HG03442 (cell line): ENCODE results near the gene DPP3.

Experiments
- ATAC-seq: cut with Tn5 transposase; IDR thresholded peaks from one replicate; pipeline ENCODE4 v1.9.1; 2021; ENCODE audit warnings: mild to moderate bottlenecking, moderate library complexity; ENCODE audit not compliant: unreplicated experiment

DPP3 gene

DNA sequence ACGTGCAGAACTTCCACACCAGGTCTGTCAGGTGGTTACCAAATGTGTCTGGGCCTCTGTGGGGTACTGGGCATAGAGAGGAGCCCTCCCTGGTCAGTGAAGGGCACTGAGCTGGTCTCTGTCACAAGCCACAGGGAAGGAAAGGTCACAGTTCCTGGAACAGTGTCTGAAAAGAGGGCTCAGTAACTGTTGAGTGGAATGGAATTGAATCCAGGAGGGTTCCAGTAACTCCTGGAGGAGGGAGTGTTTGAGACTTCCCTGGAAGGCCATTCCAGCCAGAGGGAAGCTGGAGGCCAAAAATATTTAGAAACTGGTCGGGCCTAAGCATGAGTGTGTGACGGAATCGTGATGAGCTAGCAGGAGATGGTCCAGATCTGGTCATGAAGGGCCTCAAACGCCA is 74.4 kb downstream of the DPP3 start:
- ATAC-seq, result no peak

DNA sequence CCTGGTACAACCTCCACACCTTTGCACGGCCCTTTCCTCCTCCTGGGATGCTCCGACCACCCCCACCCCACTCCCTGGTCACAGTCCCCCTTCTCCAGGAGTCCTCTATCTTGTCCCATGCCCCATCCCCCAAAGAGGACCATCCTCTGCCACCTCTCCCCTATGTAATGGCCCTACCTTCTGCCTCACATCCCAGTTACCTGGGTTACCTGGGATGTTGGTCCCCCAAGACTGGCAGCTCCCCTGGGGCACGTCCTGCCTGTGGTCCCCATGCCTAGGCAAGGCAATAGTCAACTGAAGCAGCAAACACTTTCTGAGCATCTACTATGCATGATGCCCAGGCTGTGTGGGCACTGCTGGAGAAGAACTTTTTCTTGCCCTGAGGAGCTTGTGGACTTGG is 75.2 kb downstream of the DPP3 start:
- no peak for ATAC-seq

- ATAC-seq, result no peak
Observed at GRCh38 chr11:66556086-66556485, 75.9 kb downstream of the DPP3 start.

DNA sequence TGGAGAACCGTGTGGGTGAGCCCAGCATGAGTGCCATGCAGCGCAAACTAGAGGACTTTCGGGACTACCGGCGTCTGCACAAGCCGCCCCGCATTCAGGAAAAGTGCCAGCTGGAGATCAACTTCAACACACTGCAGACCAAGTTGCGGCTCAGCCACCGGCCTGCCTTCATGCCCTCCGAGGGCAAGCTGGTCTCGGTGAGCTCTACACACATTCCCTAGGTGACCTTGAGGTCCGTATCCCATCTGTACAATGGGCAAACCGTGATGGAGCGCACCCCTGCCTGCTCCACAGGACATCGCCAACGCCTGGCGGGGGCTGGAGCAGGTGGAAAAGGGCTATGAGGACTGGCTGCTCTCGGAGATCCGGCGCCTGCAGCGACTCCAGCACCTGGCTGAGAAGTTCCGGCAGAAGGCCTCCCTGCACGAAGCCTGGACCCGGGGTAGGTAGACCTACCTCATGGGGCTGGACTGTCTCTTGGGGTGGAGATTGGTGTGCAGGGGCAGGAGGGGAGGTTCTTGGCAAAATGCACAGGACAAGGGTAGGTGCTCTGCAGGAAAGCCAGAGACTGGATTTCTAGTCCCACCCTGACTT is 77.6 kb downstream of the DPP3 start:
- no peak for ATAC-seq
